Glutamatergic neuron (in vitro differentiated cells): ENCODE data around the gene MPIG6B. TPM values are rescaled to one million over a fixed set of nuclear protein-coding genes. Genes with fewer than 3 reads are reported as not detected.

Source experiments
- DNase-seq: peaks from one replicate; pipeline ENCODE4 v3.0.0; 2022
- H3K27ac Mint-ChIP-seq: one replicate; pipeline ENCODE4 v1.8.0; 2020; ENCODE audit warnings: mild to moderate bottlenecking, mixed read lengths, inconsistent platforms; ENCODE audit not compliant: unreplicated experiment
- H3K27me3 Mint-ChIP-seq: one replicate; pipeline ENCODE4 v1.8.0; 2020; ENCODE audit warnings: mild to moderate bottlenecking, moderate library complexity, mixed read lengths, inconsistent platforms; ENCODE audit not compliant: unreplicated experiment
- H3K36me3 Mint-ChIP-seq: one replicate; pipeline ENCODE4 v1.8.0; 2020; ENCODE audit warnings: mild to moderate bottlenecking, mixed read lengths, inconsistent platforms; ENCODE audit not compliant: unreplicated experiment
- H3K4me1 Mint-ChIP-seq: one replicate; pipeline ENCODE4 v1.8.0; 2020; ENCODE audit warnings: mild to moderate bottlenecking, low read depth, mixed read lengths, inconsistent platforms; ENCODE audit not compliant: unreplicated experiment
- H3K4me3 Mint-ChIP-seq: one replicate; pipeline ENCODE4 v1.8.0; 2020; ENCODE audit warnings: mild to moderate bottlenecking, mixed read lengths, inconsistent platforms; ENCODE audit not compliant: unreplicated experiment
- H3K9me3 Mint-ChIP-seq: one replicate; pipeline ENCODE4 v1.8.0; 2020; ENCODE audit warnings: mild to moderate bottlenecking, moderate library complexity, mixed read lengths, inconsistent platforms; ENCODE audit not compliant: unreplicated experiment
- CTCF ChIP-seq: fragments of 200-600 bp; sonication (generic); IDR thresholded peaks from one replicate; pipeline ENCODE4 v1.5.0; 2021; ENCODE audit not compliant: partially characterized antibody, unreplicated experiment
- long read RNA-seq: library from polyadenylated mRNA; unstranded; transcript quantifications from one replicate; pipeline ENCODE4 v2.0.0, GENCODE V29; 2020; ENCODE audit not compliant: unreplicated experiment
- total RNA-seq: library from RNA; stranded (reverse); fragmentation: NEBNext Ultra II Directional; extraction: Animal tissue kit (Norgen Biotek cat#: 25700); gene quantifications from one replicate; pipeline ENCODE4 v1.2.1, GENCODE V29; 2021; ENCODE audit not compliant: unreplicated experiment

Gene MPIG6B
- total RNA-seq, result not detected
- long read RNA-seq, partial matches to known transcripts, result 0 of 1 reads
- long read RNA-seq, other reads (novel, unspliced or antisense), result 1 of 1 reads

DNA sequence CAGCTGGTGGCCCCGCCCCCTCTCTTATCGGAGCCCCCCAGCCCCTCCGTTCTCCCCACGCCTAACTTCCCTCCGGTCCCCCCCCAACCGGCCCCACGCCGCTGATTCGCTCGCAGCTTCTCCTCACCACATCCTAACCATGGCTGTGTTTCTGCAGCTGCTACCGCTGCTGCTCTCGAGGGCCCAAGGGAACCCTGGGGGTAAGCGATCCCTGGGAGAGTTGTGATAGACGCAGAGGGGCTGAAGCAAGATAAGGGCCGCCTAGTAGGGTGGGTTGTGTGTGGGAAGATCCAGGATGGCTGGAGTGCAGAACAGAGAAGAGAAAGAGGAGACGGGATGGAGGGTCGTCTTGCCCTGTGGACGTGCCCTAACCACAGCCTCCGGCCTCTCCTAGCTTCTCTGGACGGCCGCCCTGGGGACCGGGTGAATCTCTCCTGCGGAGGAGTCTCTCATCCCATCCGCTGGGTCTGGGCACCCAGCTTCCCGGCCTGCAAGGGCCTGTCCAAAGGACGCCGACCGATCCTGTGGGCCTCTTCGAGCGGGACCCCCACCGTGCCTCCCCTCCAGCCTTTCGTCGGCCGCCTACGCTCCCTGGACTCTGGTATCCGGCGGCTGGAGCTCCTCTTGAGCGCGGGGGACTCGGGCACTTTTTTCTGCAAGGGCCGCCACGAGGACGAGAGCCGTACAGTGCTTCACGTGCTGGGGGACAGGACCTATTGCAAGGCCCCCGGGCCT, at the start of gene MPIG6B:
TSS of gene MPIG6B (plus strand) at position 129 of the 735 bp plus-strand sequence. CDS start at position 140, 11 bp downstream.
- peaks cover 17% of the 10 kb centered on the region for H3K27me3 Mint-ChIP-seq
- peaks cover 14% of the 10 kb centered on the region for H3K36me3 Mint-ChIP-seq
- no peak for TF ChIP-seq CTCF
- H3K9me3 Mint-ChIP-seq, result peaks cover 14% of the 10 kb centered on the region
- H3K27ac Mint-ChIP-seq, result no peak within 1 kb of the TSS
- no peaks in the 10 kb centered on the region for H3K4me1 Mint-ChIP-seq
- no peak within 1 kb of the TSS for H3K4me3 Mint-ChIP-seq
- no peak for DNase-seq

DNA sequence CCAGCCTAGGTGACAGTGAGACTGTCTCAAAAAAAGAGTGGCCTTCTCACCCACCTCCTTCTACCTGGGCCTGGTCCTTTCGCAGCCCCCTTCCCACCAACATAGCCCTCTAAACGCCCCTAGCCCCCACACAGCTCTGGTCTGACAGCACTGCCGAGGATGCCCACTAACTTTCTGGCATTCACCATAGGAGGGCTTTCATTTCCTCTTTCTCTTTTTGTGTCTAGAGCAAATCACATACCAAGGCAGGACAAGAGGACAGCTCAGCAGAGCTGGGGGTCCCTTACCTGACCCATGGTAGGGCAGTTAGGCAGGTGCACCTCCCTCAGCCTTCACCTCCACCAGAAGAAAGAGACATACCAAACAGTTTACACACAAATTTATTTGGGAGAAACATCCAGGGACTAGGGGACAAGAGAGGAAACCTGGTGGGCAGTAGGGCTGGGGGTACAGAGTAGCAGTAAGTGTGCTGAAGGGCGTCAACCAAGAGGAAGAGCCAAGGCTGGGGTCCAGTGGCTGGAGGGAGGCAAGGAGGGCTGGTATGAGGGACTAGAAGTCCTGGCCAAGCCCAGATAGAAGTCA, 46.8 kb upstream of the MPIG6B start:
- TF ChIP-seq CTCF, result no peak
- Mint-ChIP-seq H3K27me3 (peaks cover 11% of the 10 kb centered on the region), H3K4me3 (no peak overlapping the region), H3K9me3 (peaks cover 15% of the 10 kb centered on the region), H3K27ac (no peak overlapping the region), H3K4me1 (peaks cover 9% of the 10 kb centered on the region), H3K36me3 (no peaks in the 10 kb centered on the region)
- DNase-seq, result no peak

DNA sequence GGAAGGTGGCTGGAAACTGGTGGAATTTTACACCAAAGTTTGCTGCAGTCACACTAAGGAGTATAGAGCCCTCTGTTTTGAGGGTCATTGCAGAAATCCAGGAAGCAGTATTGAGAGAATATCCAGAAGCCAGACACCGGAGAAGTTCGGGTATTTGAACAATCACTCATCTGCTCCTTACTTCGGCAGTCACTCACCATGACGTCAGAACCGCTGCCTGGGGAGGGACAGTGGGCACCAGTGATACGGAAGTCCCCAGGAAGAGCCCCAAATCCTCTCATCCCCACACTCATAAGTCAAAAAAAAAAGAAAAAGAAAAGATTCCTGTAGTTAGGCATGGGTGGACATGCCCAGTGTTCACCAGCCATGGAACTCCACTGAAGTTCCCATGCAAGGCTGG, 46.3 kb upstream of the MPIG6B start:
- no peak for DNase-seq
- no peaks in the 10 kb centered on the region for H3K36me3 Mint-ChIP-seq
- peaks cover 9% of the 10 kb centered on the region for H3K4me1 Mint-ChIP-seq
- H3K4me3 Mint-ChIP-seq, result no peak overlapping the region
- TF ChIP-seq CTCF, result no peak
- peaks cover 11% of the 10 kb centered on the region for H3K27me3 Mint-ChIP-seq
- H3K27ac Mint-ChIP-seq, result no peak overlapping the region
- H3K9me3 Mint-ChIP-seq, result peaks cover 15% of the 10 kb centered on the region

GRCh38 chr6:31677955-31678354, 45.2 kb upstream of the MPIG6B start:
- no peak for TF ChIP-seq CTCF
- Mint-ChIP-seq H3K27ac (peak overlapping the region; percentile 10), H3K36me3 (no peaks in the 10 kb centered on the region), H3K9me3 (peaks cover 15% of the 10 kb centered on the region), H3K27me3 (peaks cover 12% of the 10 kb centered on the region), H3K4me1 (peaks cover 9% of the 10 kb centered on the region), H3K4me3 (no peak overlapping the region)
- DNase-seq, result no peak
